PC-9 (cell line): ENCODE data around the gene SAMD8. TPM values are rescaled to one million over a fixed set of nuclear protein-coding genes. Genes with fewer than 3 reads are reported as not detected.

Experiments used
- BruUV-seq: library from RNA; stranded (reverse); fragments of 400-500 nt; replicated peaks from 2 replicates; lab custom pipeline; 2021; lab: Mats Ljungman, UMichigan
- CTCF ChIA-PET: fragments of 300-600 bp; sonication (Branson Sonifier 250); formaldehyde crosslinking; loops from one replicate; lab custom pipeline; 2022; ENCODE audit warnings: antibody characterized with exemption; lab: Charles Lee
- POLR2A ChIA-PET: fragments of 300-600 bp; sonication (Branson Sonifier 250); formaldehyde crosslinking; loops from one replicate; lab custom pipeline; 2022; ENCODE audit warnings: antibody characterized with exemption; ENCODE audit not compliant: unreplicated experiment; lab: Charles Lee
- DNase-seq, 2 experiments: peaks; one replicate each; pipeline versions ENCODE4 v3.0.0 to v3.0.0-alpha.2; 2015 to 2022; ENCODE audit warnings: mixed read lengths in 1 of 2
- H2AFZ ChIP-seq: fragments of 200-600 bp; sonication (generic); 2 replicates; pipeline ENCODE4 v1.8.1; 2017; ENCODE audit warnings: antibody characterized with exemption
- H3F3A ChIP-seq: fragments of 200-600 bp; sonication (generic); 2 replicates; pipeline ENCODE4 v1.8.1; 2017; ENCODE audit warnings: antibody characterized with exemption, mild to moderate bottlenecking, low read depth; ENCODE audit not compliant: insufficient read depth
- H3K27ac ChIP-seq: fragments of 200-600 bp; sonication (generic); 2 replicates; pipeline ENCODE4 v1.6.1; 2016; ENCODE audit warnings: mixed run types
- H3K27me3 ChIP-seq: fragments of 200-600 bp; sonication (generic); 2 replicates; pipeline ENCODE4 v1.6.1; 2016; ENCODE audit warnings: low read depth, mixed run types; ENCODE audit not compliant: insufficient read depth
- H3K36me3 ChIP-seq: fragments of 200-600 bp; sonication (generic); 2 replicates; pipeline ENCODE4 v1.6.1; 2016; ENCODE audit warnings: low read depth, mixed run types
- H3K4me1 ChIP-seq: fragments of 200-600 bp; sonication (generic); replicated peaks from 2 replicates; pipeline ENCODE4 v1.6.1; 2016; ENCODE audit warnings: mixed run types; ENCODE audit not compliant: insufficient read depth
- H3K4me2 ChIP-seq: fragments of 200-600 bp; sonication (generic); 2 replicates; pipeline ENCODE4 v1.6.1; 2017; ENCODE audit warnings: mixed run types
- H3K4me3 ChIP-seq: fragments of 200-600 bp; sonication (generic); 2 replicates; pipeline ENCODE4 v1.6.1; 2016; ENCODE audit warnings: mixed run types
- H3K79me2 ChIP-seq: fragments of 200-600 bp; sonication (generic); 2 replicates; pipeline ENCODE4 v1.6.1; 2017; ENCODE audit warnings: low read depth, mixed run types
- H3K9me2 ChIP-seq: fragments of 200-600 bp; sonication (generic); 2 replicates; pipeline ENCODE4 v1.8.1; 2017; ENCODE audit warnings: mild to moderate bottlenecking; ENCODE audit not compliant: insufficient read depth
- H3K9me3 ChIP-seq: fragments of 200-600 bp; sonication (generic); 2 replicates; pipeline ENCODE4 v1.8.1; 2016; ENCODE audit warnings: low read depth; ENCODE audit not compliant: insufficient read depth
- H4K20me1 ChIP-seq: fragments of 200-600 bp; sonication (generic); 2 replicates; pipeline ENCODE4 v1.8.1; 2017; ENCODE audit not compliant: insufficient read depth
- EZH2 ChIP-seq: fragments of 200-600 bp; sonication (generic); IDR thresholded peaks from 2 replicates; pipeline ENCODE4 v1.8.0; 2017; ENCODE audit warnings: antibody characterized with exemption, low read depth
- intact Hi-C: fragments of 100-400 bp; cut with micrococcal nuclease; formaldehyde crosslinking; loops from one replicate; pipeline ENCODE4 v1.10.0; 2022; ENCODE audit not compliant: unreplicated experiment
- total RNA-seq: library from RNA; stranded (reverse); gene quantifications from 2 replicates; pipeline ENCODE4 v1.2.3, GENCODE V29; 2021
- TF ChIP-seq, protein P1 (sequence below): fragments of 200-600 bp; sonication (generic); conservative IDR thresholded peaks from 2 replicates; pipeline ENCODE4 v1.6.1; 2017; ENCODE audit warnings: mixed run types, antibody characterized with exemption, mild to moderate bottlenecking, moderate library complexity

SAMD8 gene
- total RNA-seq, 1 experiment from 2014 or later, result 31.1 TPM

- intact Hi-C loops, result no loop called here
- BruUV-seq, result no TSS peak
- Histone ChIP-seq H3K9me3 (no peaks in the 10 kb centered on the region), H3K27me3 (no peaks in the 10 kb centered on the region), H4K20me1 (0 out of 2 replicates have a peak, but pooled peaks cover 2% of the 10 kb centered on the region), H3K4me2 (no peak overlapping the region), H3K36me3 (peaks cover 8% of the 10 kb centered on the region), H3K9me2 (no peaks in the 10 kb centered on the region), H3F3A (no peaks in the 10 kb centered on the region), H3K79me2 (no peaks in the 10 kb centered on the region; the same call in 1 of the 2 replicates), H3K4me3 (no peak overlapping the region), H3K27ac (no peak overlapping the region), H3K4me1 (no peaks in the 10 kb centered on the region), H2AFZ (no peak overlapping the region)
- ChIA-PET POLR2A (no interaction called here), CTCF (no interaction called here)
- TF ChIP-seq, protein P1, sequence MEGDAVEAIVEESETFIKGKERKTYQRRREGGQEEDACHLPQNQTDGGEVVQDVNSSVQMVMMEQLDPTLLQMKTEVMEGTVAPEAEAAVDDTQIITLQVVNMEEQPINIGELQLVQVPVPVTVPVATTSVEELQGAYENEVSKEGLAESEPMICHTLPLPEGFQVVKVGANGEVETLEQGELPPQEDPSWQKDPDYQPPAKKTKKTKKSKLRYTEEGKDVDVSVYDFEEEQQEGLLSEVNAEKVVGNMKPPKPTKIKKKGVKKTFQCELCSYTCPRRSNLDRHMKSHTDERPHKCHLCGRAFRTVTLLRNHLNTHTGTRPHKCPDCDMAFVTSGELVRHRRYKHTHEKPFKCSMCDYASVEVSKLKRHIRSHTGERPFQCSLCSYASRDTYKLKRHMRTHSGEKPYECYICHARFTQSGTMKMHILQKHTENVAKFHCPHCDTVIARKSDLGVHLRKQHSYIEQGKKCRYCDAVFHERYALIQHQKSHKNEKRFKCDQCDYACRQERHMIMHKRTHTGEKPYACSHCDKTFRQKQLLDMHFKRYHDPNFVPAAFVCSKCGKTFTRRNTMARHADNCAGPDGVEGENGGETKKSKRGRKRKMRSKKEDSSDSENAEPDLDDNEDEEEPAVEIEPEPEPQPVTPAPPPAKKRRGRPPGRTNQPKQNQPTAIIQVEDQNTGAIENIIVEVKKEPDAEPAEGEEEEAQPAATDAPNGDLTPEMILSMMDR, result no peak
- no peak for TF ChIP-seq EZH2
- no peak for DNase-seq
Observed at GRCh38 chr10:75175046-75175445, 63.6 kb downstream of the SAMD8 start.

DNA sequence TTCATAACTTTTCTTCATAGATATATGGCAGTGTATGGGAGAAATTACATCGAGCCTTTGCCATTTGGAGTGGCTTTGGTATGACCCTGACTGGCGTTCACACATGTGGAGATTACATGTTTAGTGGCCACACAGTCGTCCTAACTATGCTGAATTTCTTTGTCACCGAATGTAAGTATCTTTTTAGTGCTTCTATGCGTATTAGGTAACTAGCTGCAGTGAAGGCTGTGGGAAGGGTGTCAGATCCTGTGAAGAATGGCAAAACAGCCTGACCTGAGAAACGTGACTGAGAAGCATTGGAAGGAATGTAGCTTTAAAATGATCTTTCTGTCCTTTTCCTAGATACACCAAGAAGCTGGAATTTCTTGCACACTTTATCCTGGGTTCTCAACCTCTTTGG, 64.6 kb downstream of the SAMD8 start:
- H3F3A ChIP-seq, result 0 out of 2 replicates have a peak, but pooled peaks cover 5% of the 10 kb centered on the region
- no peaks in the 10 kb centered on the region for H4K20me1 ChIP-seq
- POLR2A ChIA-PET, result no interaction called here
- H3K27me3 ChIP-seq, result no peaks in the 10 kb centered on the region
- H3K27ac ChIP-seq, result no peak overlapping the region
- TF ChIP-seq EZH2, result no peak
- TF ChIP-seq, protein P1, result no peak
- no peaks in the 10 kb centered on the region for H3K9me2 ChIP-seq
- no peak overlapping the region for H3K4me3 ChIP-seq
- no peak overlapping the region for H3K4me2 ChIP-seq
- peaks cover 6% of the 10 kb centered on the region; the same call in 1 of the 2 replicates for H3K36me3 ChIP-seq
- intact Hi-C loops, result no loop called here
- no TSS peak for BruUV-seq
- H2AFZ ChIP-seq, result no peak overlapping the region
- no peaks in the 10 kb centered on the region for H3K9me3 ChIP-seq
- peaks cover 7% of the 10 kb centered on the region for H3K4me1 ChIP-seq
- CTCF ChIA-PET, result no interaction called here
- no peak for DNase-seq
- no peaks in the 10 kb centered on the region; the same call in 1 of the 2 replicates for H3K79me2 ChIP-seq

GRCh38 chr10:75176736-75177135, 65.3 kb downstream of the SAMD8 start:
- no peak for DNase-seq
- ChIA-PET POLR2A (interaction anchor here (0.6 kb wide), 1 partner anchor 82 kb away, joined by 9 read pairs; no protein-coding TSS in a partner anchor), CTCF (no interaction called here)
- peaks cover 6% of the 10 kb centered on the region; the same call in 1 of the 2 replicates for H3K36me3 ChIP-seq
- H3K9me3 ChIP-seq, result no peaks in the 10 kb centered on the region
- no peak overlapping the region for H2AFZ ChIP-seq
- no peak for TF ChIP-seq EZH2
- TF ChIP-seq, protein P1, result no peak
- H3K27me3 ChIP-seq, result no peaks in the 10 kb centered on the region
- H3K27ac ChIP-seq, result no peak overlapping the region
- H3K4me2 ChIP-seq, result no peak overlapping the region
- H3K4me1 ChIP-seq, result peaks cover 13% of the 10 kb centered on the region
- no peak overlapping the region for H3K4me3 ChIP-seq
- H3F3A ChIP-seq, result 0 out of 2 replicates have a peak, but pooled peaks cover 5% of the 10 kb centered on the region
- H3K9me2 ChIP-seq, result no peaks in the 10 kb centered on the region
- H4K20me1 ChIP-seq, result no peaks in the 10 kb centered on the region
- intact Hi-C loops, result no loop called here
- BruUV-seq, result no TSS peak
- H3K79me2 ChIP-seq, result no peaks in the 10 kb centered on the region; the same call in 1 of the 2 replicates
